GM12878 (cell line): ENCODE data around the gene TYW5. TPM values are rescaled to one million over a fixed set of nuclear protein-coding genes. Genes with fewer than 3 reads are reported as not detected.
A peak's percentile ranks its signal among the peaks of the same experiment; 100 is the strongest.

Experiments
- FOXK2 ChIP-seq: fragments of 450-650 bp; IDR thresholded peaks from 2 replicates; pipeline ENCODE4 v1.6.1; 2017; ENCODE audit warnings: mild to moderate bottlenecking, moderate library complexity
- GATAD2B ChIP-seq: fragments of 450-650 bp; conservative IDR thresholded peaks from 2 replicates; pipeline ENCODE4 v1.6.1; 2017; ENCODE audit warnings: low read depth, mild to moderate bottlenecking, moderate library complexity
- IKZF1 ChIP-seq: fragments of 450-650 bp; conservative IDR thresholded peaks from 2 replicates; pipeline ENCODE4 v1.6.1; 2017; ENCODE audit warnings: antibody characterized with exemption, mild to moderate bottlenecking
- KDM1A ChIP-seq: fragments of 200-600 bp; sonication (generic); IDR thresholded peaks from 2 replicates; pipeline ENCODE4 v1.6.1; 2016; ENCODE audit warnings: borderline replicate concordance
- MYB ChIP-seq: fragments of 150-350 bp; IDR thresholded peaks from 2 replicates; pipeline ENCODE4 v1.6.1; 2014; ENCODE audit warnings: mild to moderate bottlenecking, low read depth, low read length, borderline replicate concordance
- NFXL1 ChIP-seq: fragments of 450-650 bp; IDR thresholded peaks from 2 replicates; pipeline ENCODE4 v1.6.1; 2017; ENCODE audit warnings: antibody characterized with exemption, mild to moderate bottlenecking, borderline replicate concordance
- PAX8 ChIP-seq: fragments of 450-650 bp; IDR thresholded peaks from 2 replicates; pipeline ENCODE4 v1.6.1; 2017; ENCODE audit warnings: mild to moderate bottlenecking, moderate library complexity
- PML ChIP-seq: IDR thresholded peaks from 2 replicates; pipeline ENCODE4 v1.6.1; 2012; ENCODE audit warnings: low read length, inconsistent platforms
- POLR2A ChIP-seq: IDR thresholded peaks from 2 replicates; pipeline ENCODE4 v1.6.1; 2011; ENCODE audit warnings: low read depth, mild to moderate bottlenecking, low read length
- polyA plus RNA-seq, 11 experiments: library from polyadenylated mRNA; depleted of rRNA in 4 of 11; unstranded in 6 of 11; stranded (reverse) in 5 of 11; fragments of >200 nt; fragmentation: Nextera tagmentation in 4 of 11; fragmentation: Illumina TruSeq in 1 of 11; extraction: Ambion mirVana in 4 of 11; extraction: Trizol in 1 of 11; gene quantifications; 1 replicate in 1 of 11; 2 replicates in 10 of 11; pipeline versions ENCODE4 v1.2.1 to v1.2.3, GENCODE V29; 2011 to 2016; ENCODE audit warnings: inconsistent platforms in 2 of 11, missing spikeins in 2 of 11, low read depth in 1 of 11
- total RNA-seq, 4 experiments: library from RNA; depleted of rRNA in 3 of 4; stranded (reverse); fragments of >200 nt in 3 of 4; fragmentation: Illumina TruSeq in 1 of 4; extraction: Trizol in 1 of 4; gene quantifications; 2 replicates each; pipeline versions ENCODE4 v1.2.1 to v1.2.3, GENCODE V29; 2013 to 2021
- TF ChIP-seq, protein P1 (sequence below): fragments of 450-650 bp; IDR thresholded peaks from 2 replicates; pipeline ENCODE4 v1.6.1; 2017; ENCODE audit warnings: low read depth, mild to moderate bottlenecking, moderate library complexity
- TF ChIP-seq, protein P2 (sequence below): fragments of 450-650 bp; IDR thresholded peaks from 2 replicates; pipeline ENCODE4 v1.6.1; 2017; ENCODE audit warnings: mild to moderate bottlenecking, moderate library complexity
- TF ChIP-seq, protein P3 (sequence below): fragments of 450-650 bp; IDR thresholded peaks from 2 replicates; pipeline ENCODE4 v1.6.1; 2018; ENCODE audit warnings: borderline replicate concordance, mild to moderate bottlenecking; ENCODE audit not compliant: partially characterized antibody
- TF ChIP-seq, protein P4 (sequence below): IDR thresholded peaks from 2 replicates; pipeline ENCODE4 v1.6.1; 2012; ENCODE audit warnings: low read length, inconsistent platforms
- TF ChIP-seq, protein P5 (sequence below): IDR thresholded peaks from 2 replicates; pipeline ENCODE4 v1.6.1; 2011; ENCODE audit warnings: mild to moderate bottlenecking, low read depth, low read length, moderate library complexity; ENCODE audit not compliant: insufficient replicate concordance
- TF ChIP-seq, protein P6 (sequence below): fragments of 450-650 bp; IDR thresholded peaks from 2 replicates; pipeline ENCODE4 v1.6.1; 2017; ENCODE audit warnings: mild to moderate bottlenecking, low read depth, inconsistent platforms; ENCODE audit not compliant: poor library complexity, severe bottlenecking

Gene TYW5
- total and polyA plus RNA-seq, 10 of the 15 experiments (the other 5 are each of a cell fraction or from before 2014, with no cell fraction given), result 4.6 to 11.8 (median 7.4) TPM

DNA sequence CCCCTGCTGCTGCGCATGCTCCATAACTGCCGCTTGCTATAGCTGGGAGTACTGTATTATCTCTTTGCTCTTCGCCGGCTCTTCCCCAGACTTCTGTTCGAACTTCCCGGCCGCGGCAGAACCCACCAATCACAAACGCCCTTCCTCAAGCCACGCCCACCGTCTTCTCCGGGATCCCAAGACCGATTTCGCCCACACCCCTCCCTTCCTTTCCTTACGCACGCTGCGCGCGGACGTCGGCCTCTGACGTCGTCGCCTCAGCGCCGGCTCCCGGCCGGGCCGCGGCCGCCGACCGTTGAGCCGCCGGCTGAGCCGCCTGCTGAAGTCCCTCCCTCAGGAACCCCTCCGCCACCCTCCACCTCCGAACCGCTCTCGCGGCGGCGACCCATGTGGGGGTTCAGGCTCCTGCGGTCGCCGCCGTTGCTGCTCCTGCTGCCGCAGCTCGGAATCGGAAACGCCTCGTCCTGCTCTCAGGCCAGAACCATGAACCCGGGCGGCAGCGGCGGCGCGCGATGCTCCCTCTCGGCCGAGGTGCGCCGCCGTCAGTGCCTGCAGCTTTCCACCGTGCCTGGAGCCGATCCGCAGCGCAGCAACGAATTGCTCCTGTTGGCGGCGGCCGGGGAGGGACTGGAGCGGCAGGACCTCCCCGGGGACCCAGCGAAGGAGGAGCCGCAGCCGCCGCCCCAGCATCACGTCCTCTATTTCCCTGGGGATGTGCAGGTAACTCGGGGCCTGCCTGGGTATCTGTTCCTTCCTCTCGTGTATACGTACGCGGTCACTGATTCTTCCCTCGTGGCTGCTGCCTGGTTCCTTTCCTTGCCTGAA, 44.0 kb downstream of the TYW5 start, which contains the start of gene C2orf69 (continued):
- TF ChIP-seq FOXK2 (no peak), GATAD2B (peak; percentile 94), PAX8 (no peak), KDM1A (no peak), IKZF1 (peak; percentile 94), PML (0 out of 2 replicates have a peak, but pooled peaks have one; percentile 63), NFXL1 (no peak), POLR2A (peak; percentile 90), MYB (0 out of 2 replicates have a peak, but pooled peaks have one; percentile 47)
- TF ChIP-seq, protein P1, sequence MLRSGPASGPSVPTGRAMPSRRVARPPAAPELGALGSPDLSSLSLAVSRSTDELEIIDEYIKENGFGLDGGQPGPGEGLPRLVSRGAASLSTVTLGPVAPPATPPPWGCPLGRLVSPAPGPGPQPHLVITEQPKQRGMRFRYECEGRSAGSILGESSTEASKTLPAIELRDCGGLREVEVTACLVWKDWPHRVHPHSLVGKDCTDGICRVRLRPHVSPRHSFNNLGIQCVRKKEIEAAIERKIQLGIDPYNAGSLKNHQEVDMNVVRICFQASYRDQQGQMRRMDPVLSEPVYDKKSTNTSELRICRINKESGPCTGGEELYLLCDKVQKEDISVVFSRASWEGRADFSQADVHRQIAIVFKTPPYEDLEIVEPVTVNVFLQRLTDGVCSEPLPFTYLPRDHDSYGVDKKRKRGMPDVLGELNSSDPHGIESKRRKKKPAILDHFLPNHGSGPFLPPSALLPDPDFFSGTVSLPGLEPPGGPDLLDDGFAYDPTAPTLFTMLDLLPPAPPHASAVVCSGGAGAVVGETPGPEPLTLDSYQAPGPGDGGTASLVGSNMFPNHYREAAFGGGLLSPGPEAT, result 0 out of 2 replicates have a peak, but pooled peaks have one; percentile 9
- TF ChIP-seq, protein P2, sequence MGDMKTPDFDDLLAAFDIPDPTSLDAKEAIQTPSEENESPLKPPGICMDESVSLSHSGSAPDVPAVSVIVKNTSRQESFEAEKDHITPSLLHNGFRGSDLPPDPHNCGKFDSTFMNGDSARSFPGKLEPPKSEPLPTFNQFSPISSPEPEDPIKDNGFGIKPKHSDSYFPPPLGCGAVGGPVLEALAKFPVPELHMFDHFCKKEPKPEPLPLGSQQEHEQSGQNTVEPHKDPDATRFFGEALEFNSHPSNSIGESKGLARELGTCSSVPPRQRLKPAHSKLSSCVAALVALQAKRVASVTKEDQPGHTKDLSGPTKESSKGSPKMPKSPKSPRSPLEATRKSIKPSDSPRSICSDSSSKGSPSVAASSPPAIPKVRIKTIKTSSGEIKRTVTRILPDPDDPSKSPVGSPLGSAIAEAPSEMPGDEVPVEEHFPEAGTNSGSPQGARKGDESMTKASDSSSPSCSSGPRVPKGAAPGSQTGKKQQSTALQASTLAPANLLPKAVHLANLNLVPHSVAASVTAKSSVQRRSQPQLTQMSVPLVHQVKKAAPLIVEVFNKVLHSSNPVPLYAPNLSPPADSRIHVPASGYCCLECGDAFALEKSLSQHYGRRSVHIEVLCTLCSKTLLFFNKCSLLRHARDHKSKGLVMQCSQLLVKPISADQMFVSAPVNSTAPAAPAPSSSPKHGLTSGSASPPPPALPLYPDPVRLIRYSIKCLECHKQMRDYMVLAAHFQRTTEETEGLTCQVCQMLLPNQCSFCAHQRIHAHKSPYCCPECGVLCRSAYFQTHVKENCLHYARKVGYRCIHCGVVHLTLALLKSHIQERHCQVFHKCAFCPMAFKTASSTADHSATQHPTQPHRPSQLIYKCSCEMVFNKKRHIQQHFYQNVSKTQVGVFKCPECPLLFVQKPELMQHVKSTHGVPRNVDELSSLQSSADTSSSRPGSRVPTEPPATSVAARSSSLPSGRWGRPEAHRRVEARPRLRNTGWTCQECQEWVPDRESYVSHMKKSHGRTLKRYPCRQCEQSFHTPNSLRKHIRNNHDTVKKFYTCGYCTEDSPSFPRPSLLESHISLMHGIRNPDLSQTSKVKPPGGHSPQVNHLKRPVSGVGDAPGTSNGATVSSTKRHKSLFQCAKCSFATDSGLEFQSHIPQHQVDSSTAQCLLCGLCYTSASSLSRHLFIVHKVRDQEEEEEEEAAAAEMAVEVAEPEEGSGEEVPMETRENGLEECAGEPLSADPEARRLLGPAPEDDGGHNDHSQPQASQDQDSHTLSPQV, result 0 out of 2 replicates have a peak, but pooled peaks have one; percentile 29
- TF ChIP-seq, protein P3, sequence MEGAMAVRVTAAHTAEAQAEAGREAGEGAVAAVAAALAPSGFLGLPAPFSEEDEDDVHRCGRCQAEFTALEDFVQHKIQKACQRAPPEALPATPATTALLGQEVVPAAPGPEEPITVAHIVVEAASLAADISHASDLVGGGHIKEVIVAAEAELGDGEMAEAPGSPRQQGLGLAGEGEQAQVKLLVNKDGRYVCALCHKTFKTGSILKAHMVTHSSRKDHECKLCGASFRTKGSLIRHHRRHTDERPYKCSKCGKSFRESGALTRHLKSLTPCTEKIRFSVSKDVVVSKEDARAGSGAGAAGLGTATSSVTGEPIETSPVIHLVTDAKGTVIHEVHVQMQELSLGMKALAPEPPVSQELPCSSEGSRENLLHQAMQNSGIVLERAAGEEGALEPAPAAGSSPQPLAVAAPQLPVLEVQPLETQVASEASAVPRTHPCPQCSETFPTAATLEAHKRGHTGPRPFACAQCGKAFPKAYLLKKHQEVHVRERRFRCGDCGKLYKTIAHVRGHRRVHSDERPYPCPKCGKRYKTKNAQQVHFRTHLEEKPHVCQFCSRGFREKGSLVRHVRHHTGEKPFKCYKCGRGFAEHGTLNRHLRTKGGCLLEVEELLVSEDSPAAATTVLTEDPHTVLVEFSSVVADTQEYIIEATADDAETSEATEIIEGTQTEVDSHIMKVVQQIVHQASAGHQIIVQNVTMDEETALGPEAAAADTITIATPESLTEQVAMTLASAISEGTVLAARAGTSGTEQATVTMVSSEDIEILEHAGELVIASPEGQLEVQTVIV, result no peak
- TF ChIP-seq, protein P4, sequence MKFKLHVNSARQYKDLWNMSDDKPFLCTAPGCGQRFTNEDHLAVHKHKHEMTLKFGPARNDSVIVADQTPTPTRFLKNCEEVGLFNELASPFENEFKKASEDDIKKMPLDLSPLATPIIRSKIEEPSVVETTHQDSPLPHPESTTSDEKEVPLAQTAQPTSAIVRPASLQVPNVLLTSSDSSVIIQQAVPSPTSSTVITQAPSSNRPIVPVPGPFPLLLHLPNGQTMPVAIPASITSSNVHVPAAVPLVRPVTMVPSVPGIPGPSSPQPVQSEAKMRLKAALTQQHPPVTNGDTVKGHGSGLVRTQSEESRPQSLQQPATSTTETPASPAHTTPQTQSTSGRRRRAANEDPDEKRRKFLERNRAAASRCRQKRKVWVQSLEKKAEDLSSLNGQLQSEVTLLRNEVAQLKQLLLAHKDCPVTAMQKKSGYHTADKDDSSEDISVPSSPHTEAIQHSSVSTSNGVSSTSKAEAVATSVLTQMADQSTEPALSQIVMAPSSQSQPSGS, result no peak
- TF ChIP-seq, protein P5, sequence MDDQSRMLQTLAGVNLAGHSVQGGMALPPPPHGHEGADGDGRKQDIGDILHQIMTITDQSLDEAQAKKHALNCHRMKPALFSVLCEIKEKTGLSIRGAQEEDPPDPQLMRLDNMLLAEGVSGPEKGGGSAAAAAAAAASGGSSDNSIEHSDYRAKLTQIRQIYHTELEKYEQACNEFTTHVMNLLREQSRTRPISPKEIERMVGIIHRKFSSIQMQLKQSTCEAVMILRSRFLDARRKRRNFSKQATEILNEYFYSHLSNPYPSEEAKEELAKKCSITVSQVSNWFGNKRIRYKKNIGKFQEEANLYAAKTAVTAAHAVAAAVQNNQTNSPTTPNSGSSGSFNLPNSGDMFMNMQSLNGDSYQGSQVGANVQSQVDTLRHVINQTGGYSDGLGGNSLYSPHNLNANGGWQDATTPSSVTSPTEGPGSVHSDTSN, result peak; percentile 10
- TF ChIP-seq, protein P6, sequence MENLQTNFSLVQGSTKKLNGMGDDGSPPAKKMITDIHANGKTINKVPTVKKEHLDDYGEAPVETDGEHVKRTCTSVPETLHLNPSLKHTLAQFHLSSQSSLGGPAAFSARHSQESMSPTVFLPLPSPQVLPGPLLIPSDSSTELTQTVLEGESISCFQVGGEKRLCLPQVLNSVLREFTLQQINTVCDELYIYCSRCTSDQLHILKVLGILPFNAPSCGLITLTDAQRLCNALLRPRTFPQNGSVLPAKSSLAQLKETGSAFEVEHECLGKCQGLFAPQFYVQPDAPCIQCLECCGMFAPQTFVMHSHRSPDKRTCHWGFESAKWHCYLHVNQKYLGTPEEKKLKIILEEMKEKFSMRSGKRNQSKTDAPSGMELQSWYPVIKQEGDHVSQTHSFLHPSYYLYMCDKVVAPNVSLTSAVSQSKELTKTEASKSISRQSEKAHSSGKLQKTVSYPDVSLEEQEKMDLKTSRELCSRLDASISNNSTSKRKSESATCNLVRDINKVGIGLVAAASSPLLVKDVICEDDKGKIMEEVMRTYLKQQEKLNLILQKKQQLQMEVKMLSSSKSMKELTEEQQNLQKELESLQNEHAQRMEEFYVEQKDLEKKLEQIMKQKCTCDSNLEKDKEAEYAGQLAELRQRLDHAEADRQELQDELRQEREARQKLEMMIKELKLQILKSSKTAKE, result no peak
